GM18520 (cell line): ENCODE measurements around the gene SIGLEC5.

Experiments used
- ATAC-seq: cut with Tn5 transposase; IDR thresholded peaks from one replicate; pipeline ENCODE4 v1.9.1; 2021; ENCODE audit not compliant: unreplicated experiment

SIGLEC5 gene

DNA sequence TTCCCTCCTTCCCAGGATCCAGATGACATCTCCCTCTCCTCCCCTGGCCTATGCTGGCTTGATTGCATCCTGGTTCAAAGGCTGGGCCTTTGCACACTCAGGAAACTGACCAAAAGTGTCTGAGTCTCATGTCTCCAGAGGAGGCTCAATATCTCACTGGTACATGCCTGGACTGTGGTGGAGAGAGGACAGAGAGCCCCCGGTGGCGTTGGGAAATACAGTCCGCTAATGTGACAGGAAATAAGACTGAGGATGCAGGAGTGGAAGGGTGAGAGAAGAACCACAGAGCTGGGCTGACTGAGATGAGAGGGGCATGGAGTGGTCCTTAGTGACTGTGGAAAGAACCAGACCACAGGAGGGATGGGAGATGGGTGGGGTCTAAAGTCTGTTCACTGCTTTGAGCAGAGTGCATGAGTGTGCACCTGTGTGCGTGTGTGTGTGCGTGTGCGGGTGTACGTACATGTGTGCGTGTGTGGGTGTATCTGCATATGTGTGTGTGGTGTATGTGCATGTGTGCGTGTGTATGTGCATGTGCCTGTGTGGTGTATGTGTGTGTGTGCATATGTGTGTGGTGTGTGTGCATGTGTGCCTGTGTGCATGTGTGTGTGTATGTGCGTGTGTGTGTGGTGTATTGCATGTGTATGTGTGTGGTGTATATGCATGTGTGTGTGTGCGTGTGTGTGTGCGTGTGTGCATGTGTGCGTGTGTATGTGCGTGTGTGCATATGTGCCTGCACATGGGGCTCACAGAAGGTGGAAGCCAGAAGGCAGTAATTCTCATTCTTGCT, 1.9 kb downstream of the SIGLEC5 start:
- ATAC-seq: no peak

DNA sequence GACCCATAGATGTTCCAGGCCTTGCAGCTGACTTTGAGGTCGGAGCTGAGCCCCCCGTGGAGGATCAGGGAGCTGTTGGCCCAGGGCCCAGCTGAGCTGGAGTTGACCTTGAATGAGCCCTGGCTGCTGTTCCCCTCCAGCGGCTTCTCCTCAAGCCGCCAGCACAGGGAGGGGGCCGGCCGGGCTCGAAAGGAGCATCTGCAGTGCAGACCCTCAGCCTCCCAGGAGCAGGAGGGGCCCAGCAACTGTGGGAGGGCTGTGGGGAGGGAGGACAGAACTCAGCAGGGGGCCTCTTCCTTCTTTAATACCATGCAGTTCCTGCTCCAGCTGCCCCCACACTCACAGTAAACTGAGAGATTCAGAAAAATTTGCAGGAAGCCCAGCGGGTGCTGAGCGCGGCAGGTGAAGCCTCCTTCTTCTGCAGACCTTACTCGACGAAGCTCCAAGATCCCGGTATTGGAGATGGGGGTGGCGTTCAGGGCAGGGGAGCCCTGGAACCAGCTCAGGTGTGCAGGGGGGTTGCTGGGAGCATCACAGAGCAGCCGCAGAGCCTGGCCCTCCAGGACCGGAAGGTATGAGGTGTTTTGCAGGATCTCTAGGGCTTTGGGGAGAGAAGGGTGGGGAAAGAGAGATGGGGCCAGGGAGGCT, 2.6 kb downstream of the SIGLEC5 start:
- ATAC-seq: no peak

DNA sequence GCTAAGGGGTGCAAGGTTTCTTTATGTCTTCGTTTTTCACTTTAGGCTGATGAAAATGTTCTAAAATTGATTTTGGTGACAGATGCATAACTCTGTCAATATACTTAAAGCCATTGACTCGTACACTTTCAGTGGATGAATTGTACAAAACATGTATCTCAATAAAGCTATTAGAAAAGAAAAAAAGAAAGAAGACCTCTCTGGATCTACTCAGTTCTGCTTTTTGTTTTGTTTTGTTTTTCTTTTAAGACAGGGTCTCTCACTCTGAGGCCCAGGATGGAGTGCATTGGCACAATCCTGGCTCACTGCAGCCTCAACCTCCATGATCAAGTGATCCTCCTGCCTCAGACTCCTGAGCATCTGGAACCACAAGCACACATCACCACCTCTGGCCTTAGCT, 3.5 kb downstream of the SIGLEC5 start:
- no peak for ATAC-seq

DNA sequence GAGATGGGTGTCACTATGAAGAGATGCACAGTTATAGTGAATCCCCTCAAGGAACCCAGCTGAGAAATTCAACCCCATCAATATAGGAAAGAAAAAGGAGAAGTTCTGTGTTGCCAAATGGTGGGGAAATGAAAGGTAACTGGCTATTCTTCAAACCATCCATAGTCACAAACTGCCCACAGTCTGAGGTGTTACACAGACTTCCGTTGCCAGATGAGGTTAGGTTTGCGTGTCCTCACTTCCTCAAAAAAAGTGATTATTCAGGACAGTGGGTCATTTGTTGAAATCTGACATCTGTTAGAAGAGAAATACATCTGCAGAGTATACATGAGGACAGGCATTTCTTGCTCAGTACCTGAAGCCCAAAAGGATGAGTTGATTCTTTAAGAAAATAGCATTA, 9.0 kb downstream of the SIGLEC5 start:
- ATAC-seq: no peak

DNA sequence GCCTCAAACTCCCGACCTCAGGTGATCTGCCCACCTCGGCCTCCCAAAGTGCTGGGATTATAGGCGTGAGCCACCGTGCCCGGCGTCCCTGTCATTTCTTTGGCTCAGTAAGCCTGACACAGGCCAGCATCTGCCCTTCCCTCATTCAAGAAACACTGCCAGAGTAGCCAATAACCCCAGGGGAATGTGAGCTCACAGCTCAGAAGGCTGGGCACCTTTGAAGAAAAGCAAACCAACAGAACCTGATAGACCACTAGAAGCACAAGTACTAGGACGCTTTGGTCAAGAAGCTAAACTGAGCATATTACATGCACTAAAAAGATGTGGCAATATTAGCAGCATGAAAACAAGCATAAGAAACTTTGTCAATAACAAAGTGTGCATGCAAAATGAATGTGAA, 14.2 kb downstream of the SIGLEC5 start:
- no peak for ATAC-seq

DNA sequence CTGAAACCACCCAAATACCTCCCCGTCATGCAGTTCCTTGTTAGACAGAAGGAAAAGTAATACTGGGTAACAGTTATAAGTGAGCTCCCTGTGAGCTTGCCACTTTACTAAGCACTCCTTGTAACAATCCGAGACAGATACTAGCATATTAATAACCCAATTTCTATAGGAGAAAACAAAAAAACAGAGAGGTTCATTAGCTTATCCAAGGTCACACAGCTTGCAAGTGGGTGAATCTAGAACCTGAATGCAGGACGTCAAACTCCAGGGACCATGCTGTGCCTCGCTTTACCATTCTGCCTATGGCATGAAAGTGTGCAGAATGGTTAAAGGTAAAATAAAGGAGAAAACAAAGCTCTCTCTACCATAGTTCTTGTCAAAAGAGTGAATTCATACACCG, 15.4 kb downstream of the SIGLEC5 start:
- no peak for ATAC-seq

DNA sequence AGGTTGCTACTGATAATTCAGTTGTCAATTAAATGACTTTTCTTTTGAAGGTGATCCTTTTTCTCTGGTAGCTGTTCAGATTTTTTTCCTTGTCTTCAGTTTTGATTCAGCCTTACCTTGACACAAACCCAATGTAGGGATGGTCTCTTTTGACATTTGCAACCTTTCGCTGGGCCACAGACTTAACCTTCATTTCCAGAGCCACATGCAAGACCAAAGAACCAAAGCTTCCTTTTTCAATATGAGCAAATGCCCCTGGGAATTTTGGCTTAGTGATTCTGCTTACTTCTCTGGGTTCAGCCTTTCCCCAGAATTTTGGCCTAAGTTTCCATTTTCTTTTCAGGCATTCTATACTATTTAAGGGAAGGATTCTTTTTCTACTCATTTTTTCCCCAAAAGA, 19.6 kb downstream of the SIGLEC5 start:
- no peak for ATAC-seq

DNA sequence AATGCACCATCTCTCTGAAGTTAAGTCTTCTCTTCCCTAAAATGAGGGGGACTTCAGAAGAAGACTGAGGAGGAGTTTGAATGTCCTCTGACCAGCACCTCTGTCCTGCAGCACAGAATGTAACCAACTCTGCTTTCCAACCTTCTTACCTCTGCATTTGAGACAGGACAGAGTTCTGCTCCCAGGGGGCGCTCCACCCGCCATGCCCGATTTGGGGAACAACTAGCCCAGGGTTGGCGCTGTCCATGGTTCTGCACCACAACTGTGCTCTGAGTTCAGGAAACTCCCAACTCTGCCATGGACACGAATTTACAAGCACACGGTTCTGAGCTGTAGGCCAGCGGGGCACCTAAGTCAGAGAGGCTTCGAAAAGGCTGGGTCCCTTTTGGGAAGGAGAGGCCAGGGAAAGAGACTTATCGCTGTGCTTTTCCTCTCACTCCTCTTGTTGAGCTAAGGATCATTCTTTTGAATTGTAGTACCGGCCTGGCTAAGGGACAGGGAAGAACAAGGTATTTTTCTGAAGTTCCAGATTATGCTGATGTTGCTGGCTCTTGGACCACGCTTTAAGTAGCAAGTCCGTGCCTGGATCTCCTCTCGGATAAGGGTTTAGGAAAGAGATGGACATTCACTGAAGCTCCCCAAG, 22.2 kb downstream of the SIGLEC5 start:
- no peak for ATAC-seq

DNA sequence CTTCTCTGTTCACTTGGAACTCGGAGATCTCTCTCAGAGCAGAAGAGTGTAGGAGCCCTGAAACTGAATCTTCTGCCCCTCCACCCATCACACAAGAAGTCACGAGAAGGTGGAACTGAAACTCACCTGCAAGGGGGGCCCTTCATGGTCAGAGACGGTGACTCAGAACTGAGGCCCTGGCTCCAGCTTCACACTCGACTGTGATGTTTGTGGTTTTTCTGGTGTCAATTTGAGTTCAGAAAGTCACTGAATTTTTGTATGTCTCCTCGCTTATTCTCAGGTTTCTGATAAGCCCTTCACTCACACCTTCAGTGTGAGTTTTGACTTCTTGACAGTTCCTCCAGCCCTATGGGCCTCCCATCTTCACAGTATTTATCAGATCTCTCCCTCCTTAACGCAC, 23.1 kb downstream of the SIGLEC5 start:
- peak; percentile 85 for ATAC-seq

DNA sequence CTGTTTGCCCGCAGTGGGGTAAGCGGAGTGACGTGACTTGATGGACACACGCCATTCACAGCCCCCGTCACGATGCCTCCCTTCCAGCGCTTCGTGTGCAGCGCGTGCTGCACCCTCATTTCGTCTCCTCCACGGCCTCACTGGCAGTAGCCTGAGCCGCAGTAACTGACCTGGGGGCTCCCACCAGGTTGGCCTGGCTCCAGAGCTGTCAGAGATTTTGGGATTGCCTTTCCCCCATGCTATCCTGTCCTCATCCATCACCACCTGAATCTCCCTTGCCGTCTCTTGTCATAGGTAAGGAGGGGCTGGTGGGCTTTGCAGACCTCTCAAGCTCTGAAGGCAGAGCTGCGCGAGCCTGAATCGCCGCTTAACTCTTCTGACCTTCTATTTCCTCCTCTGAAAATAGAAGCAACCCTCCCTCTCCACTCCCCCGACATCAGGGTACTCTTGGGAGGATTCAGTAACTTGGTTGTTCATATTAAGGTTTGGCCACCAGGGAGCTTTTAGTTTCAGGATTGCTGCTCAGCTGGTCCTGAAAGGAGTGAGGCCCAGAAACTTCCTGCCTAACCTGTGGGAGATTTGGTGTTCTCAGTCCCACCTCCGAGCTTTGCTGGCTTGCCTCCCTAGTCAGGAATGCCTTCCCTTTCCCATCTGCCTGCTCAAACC, 27.9 kb downstream of the SIGLEC5 start:
- ATAC-seq: no peak

DNA sequence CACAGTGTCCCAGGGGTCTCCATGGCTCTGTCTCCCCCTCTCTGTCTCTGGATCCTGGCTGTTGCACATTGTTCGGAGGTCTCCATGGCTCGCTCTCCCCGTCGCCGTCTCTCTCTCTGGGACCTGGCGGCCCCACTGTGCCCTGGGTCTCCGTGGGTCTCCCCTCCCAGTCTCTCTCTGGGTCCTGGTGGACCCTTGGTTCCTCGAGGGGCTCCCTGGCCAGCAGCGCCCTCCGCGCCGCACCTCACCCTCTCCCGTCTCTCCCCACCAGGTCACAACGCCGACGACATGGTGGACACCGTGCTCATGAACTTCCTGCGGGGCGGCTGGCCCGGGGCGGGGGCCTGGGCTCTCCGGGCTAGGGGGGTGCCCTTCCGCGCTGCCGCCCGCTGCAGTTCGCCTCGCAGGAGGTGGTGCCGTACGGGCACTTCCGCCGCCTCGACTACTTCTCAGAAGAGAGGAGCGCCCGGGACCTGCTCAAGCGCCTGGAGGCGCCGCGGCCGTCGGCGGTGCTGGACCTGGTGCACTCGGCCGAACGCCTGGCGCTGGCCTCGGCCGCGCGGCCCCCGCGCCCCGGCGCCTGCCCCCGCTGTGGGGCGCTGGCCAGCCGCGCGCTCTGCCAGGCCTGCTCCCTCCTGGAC, 29.1 kb downstream of the SIGLEC5 start:
- no peak for ATAC-seq

DNA sequence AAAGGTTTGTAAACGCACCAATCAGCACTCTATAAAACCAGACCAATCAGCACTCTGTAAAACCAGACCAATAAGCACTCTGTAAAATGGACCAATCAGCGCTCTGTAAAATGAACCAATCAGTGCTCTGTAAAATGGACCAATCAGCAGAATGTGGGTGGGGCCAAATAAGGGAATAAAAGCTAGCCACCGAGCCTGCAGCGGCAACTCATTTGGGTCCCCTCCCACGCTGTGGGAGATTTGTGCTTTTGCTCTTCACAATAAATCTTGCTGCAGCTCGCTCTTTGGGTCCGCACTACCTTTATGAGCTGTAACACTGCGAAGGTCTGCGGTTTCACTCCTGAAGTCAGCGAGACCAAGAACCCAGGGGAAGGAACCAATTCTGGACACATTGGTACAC, 31.1 kb downstream of the SIGLEC5 start:
- no peak for ATAC-seq

DNA sequence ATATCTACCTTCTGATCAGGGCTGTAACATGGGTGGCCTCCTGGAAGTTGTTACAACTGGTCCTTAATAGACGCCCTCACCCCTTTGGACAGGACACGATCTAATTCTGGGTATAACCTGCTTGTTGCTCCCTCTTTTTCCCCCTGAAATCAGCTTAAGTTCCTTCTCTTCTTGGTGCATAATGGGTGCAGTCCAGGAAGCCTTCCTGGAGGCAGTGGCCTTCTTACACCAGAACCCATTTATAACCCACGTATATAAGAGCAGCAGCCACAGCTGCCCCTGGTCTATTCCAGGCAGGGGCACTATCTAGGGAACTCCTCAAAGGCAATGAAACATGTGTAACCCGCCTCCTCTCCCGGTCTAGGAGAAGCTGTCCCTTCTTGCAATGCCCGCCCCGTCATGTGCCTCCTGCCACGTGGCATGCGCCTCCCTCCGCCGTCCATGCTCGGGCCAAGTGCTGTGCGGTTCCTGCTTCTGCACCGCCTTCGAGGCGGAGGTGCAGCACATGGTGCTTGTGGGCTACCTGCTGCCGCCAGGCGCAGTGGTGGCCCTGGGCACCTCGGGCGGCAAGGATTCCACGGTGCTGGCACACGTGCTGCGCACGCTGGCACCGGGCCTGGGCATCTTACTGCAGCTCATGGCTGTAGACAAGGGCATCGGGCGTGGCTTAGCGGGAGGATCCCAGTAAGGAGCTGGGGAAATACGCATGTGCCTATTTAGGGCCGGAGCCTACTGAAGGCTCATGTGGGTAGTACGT, 31.9 kb downstream of the SIGLEC5 start:
- ATAC-seq: no peak

DNA sequence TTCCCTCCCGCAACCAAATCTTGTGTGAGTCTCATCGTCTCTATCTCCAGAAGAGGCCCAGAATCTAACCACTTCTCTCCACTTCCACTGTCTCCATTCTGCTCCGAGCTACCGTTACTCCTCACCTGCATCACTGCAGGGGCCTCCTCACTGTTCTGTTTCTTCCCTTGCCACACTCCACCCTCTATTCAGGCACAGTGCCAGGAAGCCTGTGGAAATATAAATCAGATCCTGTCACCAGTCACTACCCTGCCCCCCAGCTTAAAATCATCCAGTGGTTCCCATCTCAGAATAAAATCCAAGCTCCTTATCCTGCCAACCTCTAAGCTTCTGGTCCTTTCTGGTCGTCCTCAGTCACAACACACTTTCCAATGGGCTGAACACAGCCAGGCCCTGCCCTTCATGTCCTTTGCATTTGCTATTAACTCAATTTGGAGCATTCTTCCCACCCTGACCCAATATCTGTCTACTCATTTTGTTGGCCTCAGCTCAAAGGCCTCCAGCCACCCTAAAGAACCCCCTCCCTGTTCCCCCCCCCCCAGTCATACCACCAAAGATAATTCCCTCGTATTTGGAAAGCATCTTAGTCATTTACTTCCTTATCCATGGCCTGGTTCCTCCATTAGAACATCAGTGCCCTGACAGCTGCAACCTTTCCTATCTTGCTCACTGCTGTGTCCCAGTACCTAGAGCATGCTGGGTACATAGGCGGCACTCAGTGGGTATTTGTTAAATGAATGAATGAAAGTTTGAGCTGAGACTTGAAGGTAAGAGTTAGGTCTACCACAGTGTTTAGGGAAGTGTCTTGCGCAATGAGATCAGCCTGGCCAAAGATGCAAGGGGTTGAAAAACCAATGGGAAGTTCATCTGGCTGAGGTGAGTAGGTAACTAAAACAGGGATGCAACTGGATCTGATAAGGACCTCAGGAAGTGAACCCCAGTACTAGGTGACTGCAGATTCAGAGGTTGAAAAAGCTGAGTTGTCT, 34.7 kb downstream of the SIGLEC5 start:
- no peak for ATAC-seq

DNA sequence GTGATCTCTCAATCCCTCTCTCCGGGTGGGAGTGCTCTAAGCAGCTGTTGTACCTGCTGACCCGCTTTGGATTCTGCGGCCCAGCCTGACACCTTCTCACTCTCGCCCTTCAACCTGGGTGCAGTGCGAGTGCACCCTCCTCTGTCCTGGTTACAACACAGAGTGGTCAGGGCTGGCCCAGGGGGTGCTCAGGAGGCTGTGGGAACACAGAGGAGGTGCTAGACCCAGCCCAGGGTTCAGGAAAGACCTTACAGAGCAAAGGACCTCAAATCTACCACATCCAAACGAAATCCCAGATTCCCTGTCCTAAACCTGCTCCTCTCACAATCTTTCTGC, 35.5 kb downstream of the SIGLEC5 start:
- ATAC-seq: no peak

DNA sequence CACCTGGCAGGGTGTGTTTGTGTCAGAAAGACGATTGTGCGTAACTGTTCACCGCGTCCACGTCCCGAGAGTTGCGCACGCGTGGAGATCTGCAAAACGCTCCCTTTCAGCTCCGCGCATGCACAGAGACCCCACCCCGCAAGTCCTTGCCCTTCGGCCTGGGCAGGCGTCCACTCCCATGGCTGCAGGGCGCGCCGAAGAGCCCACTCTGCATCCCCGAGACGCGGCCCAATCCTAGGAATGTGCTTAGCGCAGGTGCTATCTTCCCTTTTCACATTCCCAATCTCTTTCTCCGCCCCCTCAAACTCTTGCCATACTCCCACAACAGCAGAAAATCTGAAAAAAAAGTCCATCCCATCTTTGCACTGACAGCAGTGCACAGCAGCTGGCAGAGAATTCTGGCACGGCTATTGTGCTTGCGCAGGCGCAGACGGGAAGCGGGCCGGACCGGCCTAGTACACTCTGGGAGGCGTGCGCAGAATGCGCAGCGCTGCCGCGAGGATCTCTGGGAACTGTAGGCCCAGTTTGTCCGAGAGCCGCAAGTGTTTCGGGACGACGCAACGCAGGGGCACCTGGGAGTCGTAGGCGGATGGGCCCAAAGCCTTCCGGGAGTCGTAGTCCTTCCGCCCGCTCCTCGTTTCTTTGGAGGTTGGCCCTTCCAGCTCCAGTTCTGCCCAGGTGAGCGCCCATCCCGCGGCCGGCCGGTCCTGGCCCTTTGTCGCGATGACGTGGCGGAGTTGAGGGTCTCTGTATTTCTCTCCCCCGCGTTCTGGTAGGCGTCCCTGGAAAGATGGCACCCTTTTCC, 36.0 kb downstream of the SIGLEC5 start:
- peak; percentile 98 for ATAC-seq

DNA sequence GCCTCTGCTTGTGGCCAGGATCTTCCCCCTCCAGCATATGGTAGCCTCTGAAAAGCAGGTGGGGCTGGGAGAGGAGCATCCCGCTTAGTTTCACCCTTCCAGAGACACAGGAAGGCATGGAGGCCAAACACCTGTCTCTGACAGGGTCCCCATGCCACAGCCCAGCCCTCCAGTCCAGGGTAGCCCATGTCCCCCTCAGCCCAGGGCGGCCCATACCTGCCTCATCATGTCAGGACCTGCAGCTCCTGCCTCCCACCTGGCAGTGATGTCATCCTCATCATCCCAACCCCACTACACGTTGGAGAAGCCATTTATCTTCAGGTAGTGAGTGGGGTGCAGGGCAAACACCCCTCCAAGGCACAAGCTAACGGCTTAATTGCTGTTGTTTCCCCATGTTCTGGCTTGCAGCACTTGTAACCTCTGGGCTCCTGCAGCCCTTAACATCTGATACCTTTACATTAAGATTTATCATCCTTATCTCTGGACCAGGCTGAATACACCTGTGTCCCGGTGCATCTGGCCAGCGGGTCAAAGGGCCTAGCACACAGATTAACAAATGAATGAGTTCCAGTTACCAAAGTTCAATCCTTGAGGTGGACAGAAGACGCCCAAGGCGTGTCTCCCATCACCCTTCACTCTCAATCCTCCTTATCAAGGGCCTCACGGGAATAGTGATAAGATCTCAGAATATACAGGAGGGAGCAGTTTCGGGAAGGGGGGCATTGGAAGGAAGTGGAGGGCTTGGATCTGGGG, 36.9 kb downstream of the SIGLEC5 start:
- ATAC-seq: no peak

DNA sequence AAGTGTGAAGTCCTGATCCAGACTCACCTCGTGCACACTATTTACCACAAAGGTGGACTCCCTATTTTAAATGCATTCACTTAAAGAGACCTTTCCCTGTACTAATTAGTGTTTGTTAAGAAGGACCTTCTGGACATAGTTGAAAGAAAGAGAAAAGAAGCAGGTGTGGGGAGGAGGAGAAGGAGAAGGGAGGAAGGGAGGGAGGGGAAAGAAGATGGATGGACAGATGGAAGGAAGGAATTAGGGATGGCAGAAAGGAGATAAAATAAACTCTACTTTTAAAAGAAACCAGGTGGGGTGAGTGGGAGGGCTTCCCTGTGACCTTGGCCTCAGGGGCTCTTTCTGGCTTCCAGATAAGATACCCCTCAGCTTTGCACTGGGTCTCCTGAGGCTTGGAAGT, 37.7 kb downstream of the SIGLEC5 start:
- ATAC-seq: no peak
